GM19467 (cell line): Measurements from ENCODE around the gene ANXA3.
"Not testable (repeated sequence)": the region's sequence is repeated elsewhere in the genome, so short reads cannot be mapped to it uniquely, and the experiment has no call there.

ENCODE experiments used
- ATAC-seq: cut with Tn5 transposase; IDR thresholded peaks from one replicate; pipeline ENCODE4 v1.9.1; 2021; ENCODE audit warnings: mild to moderate bottlenecking, moderate library complexity; ENCODE audit not compliant: unreplicated experiment

Gene ANXA3

DNA sequence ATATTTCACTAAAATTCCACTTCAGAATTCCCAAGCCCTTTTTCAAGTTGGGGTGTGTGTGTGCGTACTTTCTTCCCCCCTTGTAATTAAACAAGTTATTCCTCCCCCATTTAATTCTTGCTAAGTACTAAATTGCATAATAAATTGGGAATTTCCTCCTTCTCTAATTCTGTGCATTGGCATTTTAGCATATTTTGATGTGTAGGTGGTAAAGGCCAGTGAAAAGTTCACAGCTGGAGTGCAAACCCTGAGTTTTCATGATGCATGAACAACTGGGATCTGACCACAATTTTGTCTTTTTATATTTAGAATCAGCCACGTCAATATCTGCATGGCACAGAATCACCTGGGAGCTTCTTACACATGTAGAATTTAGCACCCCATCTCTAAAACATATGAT, 18.5 kb downstream of the ANXA3 start:
- ATAC-seq = no peak

- ATAC-seq = no peak
Measured at GRCh38 chr4:78571804-78572203, 20.2 kb downstream of the ANXA3 start.

DNA sequence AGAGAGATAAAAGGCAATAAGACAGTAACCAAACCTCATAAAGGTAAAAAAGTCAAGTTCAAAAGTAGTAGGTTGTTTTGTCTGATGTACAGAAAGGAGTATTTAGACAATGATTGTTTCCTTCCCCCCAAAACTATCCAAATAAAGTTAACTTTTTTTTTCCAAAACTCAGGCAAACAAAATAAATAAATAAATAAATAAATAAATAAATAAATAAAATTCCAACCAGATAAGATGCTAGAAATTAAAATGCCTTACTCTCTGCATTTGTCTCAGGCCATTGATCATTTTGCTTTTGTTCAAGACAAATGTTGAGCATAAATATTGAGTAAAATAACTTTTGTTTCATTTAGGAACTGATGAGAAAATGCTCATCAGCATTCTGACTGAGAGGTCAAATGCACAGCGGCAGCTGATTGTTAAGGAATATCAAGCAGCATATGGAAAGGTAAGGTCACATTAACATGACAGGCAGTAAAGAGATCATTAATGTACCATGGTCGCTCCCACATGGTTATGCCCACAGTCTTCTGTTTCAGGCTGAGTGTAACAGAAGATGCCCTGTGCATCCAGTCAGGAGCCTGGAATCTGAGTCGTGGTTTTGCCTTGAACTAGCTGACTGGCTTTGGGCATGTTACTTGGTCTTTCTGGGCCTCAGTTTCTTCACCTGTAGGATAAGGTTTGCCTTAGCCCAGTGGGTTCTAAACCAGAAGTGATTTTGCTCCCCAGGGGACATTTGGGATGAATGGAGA, 27.3 kb downstream of the ANXA3 start:
- no peak for ATAC-seq

DNA sequence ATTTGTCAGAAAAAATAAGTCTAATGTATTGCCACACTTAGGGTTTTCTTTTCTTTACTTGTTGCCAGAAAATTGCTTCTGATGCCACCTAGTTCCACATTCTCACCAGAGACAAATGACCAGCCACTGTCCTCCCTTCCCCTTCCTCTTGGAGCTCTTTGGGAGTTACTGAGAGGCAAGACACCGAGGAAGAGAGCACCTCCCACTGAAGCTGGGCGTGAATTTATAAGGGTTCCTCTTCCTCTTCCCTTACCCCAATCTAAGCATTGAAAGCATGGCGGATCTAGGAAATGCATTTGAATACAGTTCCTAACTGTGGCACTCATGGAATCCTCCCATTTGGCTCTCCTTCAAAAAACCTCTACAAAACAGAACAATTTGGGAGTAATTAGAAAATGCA, 30.0 kb downstream of the ANXA3 start:
- no peak for ATAC-seq

DNA sequence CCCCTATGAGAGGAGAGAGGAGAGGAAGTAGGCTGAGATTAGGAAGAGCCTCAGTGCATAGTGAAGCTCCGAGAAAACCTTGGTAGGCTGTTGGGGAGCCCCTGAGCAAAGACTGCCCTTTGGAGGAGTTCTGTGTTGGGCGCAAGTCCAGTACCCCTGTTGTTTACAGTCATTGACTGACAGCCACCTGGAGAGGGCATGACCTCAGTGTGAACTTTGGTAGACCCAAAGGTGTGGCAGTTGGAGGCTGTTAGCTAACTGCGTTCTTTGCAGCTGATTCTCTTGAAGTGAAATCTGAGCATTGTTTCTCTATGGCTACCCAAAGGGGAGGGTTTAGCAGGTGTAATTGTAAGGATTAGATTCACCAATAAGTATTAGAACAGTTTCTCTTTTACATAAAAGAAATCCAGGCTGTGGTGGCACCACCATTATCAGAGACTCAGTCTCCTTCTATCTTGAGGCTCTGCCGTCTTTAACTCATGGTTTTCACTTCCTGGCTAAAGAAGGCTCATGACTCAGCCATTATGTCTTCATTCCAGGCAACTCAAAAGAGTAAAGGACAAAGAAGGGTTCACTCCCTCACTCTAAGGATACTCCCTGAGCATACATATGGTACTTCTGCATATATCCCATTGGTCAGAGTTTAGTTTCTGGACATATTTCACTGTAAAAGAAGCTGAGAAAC, 33.4 kb downstream of the ANXA3 start:
- no peak for ATAC-seq

GRCh38 chr4:78585633-78586032, 34.1 kb downstream of the ANXA3 start:
- no peak for ATAC-seq

GRCh38 chr4:78588894-78589545, 37.5 kb downstream of the ANXA3 start:
- ATAC-seq = no peak

GRCh38 chr4:78591404-78591803, 39.8 kb downstream of the ANXA3 start:
- ATAC-seq = no peak

DNA sequence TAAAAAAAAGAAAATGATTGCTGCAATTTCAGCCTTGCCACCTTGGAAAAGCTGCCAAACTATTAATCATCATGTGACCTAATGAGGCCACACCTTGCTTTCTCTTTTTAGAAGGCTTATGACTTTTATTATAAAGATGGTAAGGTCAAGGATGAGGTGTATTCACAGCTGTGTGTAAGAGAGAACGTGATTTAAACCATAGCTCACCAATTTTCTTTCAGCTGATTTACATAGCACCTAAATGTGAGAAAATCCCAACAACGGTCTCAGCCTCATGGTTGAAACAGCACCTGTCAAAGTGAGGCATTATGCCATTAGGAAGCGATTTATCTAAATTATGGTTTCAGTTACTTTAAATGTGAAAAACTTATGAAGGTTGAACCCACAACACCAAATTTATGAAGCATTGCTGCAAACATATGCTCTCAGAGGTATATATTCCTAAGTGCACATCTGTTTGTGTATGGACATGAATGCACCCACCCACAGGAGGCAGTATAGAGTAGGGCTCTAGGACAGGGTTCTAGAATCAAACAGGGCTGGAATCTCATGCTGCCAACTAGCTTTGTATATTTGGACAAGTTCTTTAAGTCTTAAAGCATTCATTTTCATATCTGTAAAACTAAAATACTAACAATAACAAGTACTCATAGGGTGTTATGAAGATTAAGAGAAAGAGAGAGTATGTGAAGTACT, 40.7 kb downstream of the ANXA3 start:
- no peak for ATAC-seq

DNA sequence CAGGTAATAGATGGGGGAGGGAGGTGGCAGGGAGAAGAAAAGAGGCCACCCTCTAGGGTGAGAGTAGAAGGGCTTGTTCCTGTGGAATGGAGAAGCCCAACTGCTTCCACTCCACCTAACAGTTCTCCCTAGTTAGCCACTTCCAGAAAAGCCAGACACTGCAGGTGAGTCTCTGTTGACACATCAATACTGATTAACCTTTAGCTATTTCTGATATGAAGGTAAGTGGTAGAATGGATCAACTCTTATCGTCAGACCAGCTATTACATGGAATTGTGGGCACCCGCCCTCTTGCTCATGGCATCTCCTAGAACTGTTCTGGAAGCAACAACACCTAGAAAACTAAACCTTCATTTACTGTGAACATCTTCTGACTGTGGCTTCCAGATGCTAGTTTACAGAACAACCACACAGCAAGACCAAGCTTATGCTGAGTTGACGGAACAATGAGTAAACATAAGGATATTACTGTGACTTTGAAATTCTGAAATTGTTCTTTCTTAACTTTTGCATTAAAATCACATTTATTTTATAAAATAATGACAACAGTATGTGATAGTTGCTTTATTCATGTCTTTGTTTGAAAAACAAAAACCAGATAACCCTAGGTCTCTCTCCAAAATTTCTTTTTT, 44.7 kb downstream of the ANXA3 start:
- no peak for ATAC-seq

DNA sequence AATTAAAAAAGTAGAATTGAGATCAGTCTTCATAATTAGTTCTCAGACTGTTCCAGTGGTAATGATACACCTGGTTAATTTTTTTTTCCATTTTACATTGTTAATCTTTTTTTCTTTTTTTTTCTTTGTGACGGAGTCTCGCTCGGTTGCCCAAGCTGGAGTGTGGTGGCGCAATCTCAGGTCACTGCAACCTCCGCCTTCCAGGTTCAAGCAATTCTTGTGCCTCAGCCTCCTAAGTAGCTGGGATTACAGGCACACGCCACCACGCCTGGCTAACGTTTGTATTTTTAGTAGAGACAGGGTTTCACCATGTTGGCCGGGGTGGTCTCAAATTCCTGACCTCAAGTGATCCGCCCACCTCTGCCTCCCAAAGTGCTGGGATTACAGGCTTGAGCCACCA, 46.9 kb downstream of the ANXA3 start:
- not testable (repeated sequence) for ATAC-seq

- ATAC-seq = no peak
Measured at GRCh38 chr4:78599147-78599546, 47.6 kb downstream of the ANXA3 start.

DNA sequence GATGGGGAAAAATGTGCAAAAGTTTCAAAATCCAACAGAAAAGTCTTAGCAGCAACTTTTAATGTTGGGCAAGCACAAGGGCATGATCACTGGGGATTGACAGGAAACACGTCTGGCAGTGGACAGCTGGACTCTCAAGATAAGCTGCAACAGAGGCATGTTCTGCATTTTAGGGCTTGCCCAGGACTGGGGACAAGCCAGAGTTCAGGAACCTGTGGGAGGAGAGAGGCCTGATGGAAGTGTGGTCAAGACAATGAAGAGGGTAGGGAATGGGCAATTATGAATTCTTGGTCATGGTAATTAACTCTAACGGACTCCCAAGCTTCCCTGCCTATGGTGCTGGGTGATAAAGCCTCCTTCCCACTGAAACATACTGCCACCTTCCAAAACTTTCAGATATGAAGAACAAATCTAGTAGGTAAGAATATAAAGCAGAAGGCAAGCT, 48.4 kb downstream of the ANXA3 start:
- ATAC-seq = no peak

DNA sequence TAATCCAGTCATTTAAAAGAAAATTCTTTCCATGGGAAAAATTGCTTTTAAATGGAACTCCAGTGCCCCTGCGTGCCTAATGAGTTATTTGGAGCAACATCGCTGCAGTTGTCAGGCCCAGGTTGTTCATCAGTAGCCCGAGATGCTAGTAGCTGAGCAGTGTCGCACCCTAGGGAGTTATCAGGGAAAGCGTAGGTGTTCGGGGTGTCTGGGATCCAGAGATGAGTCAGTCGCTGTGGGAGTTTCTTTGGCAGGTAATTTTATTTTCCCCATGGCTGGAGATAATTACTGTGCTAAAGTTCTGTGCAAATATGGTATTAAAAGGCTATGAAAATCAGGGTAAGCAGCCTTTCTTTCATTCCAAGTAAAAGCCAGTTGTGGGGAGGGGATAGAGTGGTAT, 49.4 kb downstream of the ANXA3 start:
- ATAC-seq = peak; percentile 54

DNA sequence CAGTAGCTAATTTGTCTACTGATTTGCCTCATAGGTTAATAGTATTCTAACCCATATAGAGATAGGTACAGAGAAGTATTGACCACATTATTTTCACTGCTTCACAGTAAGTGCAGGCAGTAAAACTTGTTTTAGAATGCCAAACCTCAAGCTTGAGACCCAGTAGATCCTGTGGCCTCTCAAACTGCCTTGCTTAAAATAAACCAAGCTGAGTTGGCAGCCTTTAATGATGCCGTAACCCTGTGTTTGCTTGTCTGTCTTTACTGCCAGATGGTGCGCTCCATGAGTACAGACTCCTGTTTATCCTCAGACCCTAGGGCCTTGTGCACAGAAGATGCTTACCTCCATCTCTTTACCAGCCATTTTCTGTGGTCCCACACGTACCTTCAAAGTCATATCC, 50.8 kb downstream of the ANXA3 start:
- ATAC-seq = no peak

DNA sequence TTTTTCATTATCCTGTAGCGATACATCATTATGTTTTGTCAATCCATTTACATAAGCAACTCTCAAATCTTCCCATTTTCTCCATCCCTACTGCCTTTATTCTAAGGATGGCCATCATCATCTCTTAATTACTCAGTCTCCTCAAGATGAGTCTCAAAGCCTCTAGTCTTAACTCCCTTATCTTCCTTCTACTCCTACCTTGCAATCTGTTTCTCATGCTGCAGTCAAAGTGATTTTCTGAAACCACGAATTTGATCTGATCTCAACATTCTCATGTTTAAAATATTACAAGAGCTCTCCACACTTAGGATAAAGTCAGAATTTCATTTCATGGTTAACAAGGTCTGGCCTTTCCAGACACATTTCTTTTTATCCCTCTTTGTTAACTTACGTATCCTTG, 51.8 kb downstream of the ANXA3 start:
- ATAC-seq = no peak

DNA sequence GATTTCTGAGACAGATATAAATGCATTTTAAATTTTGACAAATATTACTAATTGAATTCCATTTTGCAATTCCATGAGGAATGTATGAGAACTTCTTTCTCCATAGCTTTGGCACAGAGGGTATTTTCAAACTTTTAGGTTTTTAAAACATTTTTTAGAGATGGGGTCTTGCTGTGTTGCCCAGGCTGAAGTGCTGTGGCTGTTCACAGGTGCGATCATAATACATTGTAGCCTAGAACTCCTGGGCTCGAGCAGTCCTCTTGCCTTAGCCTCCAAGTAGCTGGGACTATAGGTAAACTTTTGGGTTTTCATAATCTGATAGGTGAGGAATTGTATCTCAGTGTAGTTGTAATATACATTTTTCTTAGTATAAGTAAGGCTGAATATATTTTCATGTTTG, 53.4 kb downstream of the ANXA3 start:
- no peak for ATAC-seq

GRCh38 chr4:78606035-78606434, 54.5 kb downstream of the ANXA3 start:
- no peak for ATAC-seq

DNA sequence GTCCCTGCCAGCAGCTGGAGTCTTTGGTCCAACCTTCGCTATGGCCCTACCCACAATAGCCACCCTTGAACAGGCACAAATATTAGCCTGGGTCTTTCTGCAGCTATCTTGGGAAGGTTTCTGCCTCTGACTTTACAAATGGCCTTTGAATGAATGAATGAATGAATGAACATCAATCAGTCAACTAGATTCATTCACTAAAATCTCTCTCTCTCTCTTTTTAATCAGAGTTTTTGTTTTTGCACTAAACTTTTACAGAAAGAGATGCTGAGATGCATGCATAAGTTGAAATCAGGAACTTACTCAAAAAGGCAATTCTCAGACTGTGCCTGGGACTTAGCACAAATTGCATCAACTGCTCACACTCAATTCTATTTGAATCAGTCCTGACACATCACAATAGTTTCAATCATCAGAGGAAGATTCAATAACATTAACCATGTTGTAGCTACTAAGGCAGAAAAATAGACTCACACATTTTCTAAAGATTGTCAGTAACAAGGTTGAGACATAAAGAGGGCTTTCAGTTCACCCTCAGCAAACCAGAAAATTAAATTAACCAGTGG, 55.0 kb downstream of the ANXA3 start:
- no peak for ATAC-seq

DNA sequence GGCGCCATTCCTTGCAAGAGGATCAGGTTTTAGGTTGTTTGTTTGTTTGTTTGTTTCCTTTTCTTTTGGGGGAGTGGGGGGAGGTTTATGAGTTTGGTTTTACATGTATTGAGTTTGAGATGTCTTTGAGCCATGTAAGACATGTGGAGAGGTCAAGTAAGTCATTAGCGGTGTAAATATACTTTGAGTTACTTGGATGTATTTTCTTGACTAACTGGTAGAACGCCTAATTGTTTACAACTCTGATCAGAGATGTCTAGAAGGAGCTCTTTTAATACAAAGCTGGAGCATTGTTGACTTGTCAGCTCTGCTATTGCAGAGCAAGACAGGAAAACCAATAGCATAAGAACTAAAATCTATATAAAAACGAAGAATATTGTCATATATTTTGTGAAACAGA, 57.1 kb downstream of the ANXA3 start:
- ATAC-seq = no peak

DNA sequence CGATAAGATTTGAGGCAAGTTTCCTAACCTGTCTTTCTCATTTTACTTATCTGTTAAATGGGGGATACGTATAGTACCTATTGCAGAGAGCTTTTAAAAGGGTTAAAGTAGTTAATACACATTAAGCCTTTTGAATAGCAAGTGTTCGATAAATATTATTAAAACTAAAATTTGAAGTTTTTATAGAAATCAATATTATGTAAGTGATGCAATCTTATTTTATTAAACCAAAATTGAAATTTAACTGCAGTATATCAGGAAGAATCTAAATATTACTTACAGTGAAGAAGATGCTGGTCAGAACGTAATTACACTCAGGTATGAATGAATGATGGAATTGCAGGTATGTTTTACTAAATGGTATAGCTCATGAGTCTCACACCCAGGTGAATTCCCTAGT, 58.0 kb downstream of the ANXA3 start:
- ATAC-seq = no peak
